ENCODE results near the gene TSPAN13.

Gene TSPAN13

GRCh38 chr7:16804674-16805439 is 51.3 kb downstream of the TSPAN13 start, which contains the start of gene AGR2:
TSS of gene AGR2 (minus strand) at chr7:16804999. CDS start at chr7:16801796, 3,203 bp downstream.
- in situ Hi-C loops (cut with HindIII; ENCODE audit: low sequenced_read_pairs), result no loop called here

DNA sequence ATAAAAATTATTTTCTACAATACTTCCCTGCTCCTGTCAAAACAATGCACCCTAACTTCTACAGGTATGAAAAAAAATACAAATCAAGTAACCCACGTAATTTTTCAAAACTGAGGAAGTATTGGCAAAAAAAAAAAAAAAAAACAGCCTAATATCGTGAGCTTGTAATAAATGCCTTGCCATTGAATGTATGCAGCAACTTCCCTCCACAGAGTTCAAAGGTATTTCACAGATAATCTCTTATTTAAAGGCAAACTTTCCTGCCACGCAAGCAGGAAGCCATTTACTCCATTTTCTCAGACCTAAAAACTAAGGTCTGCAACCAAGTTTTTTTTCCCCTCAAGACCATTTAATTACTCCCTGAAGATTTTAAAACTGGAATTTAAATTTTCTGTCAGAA is 51.9 kb downstream of the TSPAN13 start:
- in situ Hi-C loops (cut with HindIII; ENCODE audit: low sequenced_read_pairs), result no loop called here

GRCh38 chr7:16810112-16810511 is 56.6 kb downstream of the TSPAN13 start:
- in situ Hi-C loops (cut with HindIII; ENCODE audit: low sequenced_read_pairs), result no loop called here

- in situ Hi-C loops (cut with HindIII; ENCODE audit: low sequenced_read_pairs), result no loop called here
Observed at GRCh38 chr7:16810573-16810972, 57.0 kb downstream of the TSPAN13 start.

DNA sequence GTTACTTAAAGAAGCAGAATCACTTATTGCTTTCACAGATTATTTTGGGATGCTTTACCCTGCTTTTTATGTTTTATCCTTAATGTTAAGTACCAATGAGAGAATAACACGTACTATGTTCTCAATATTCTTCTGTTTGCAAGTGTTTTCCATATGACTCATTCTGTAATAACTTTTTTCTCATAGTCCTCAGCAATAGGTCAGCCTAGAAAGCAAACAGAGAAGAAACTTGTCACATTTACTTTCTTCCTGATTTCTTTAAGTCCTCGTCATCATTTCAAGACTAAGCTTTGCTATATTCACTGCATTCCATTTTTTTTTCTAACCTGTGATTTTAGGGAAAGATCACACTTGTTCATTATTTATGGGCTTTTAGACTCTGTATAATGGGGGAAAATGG is 58.0 kb downstream of the TSPAN13 start:
- in situ Hi-C loops (cut with HindIII; ENCODE audit: low sequenced_read_pairs), result no loop called here

- in situ Hi-C loops (cut with HindIII; ENCODE audit: low sequenced_read_pairs), result no loop called here
Observed at GRCh38 chr7:16812542-16813231, 59.1 kb downstream of the TSPAN13 start.

DNA sequence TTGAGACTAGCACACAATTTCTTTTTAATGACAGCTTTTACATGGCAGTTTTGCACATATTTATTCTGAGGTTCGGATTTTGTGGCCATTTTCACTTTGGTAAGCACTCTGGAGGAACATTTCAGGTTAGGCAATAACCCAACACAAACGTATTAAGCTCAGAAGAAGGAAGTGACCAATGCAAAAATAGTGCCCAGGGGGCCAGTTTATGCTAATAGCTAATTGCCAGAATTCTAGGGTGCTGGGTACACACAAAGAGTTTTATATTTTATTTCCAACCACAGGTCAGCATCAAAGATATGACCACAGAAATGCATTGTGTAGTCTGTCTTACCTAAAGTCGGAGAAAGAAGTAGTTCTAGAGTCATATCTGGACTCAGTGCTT is 59.7 kb downstream of the TSPAN13 start:
- in situ Hi-C loops (cut with HindIII; ENCODE audit: low sequenced_read_pairs), result no loop called here

GRCh38 chr7:16815001-16815400 is 61.4 kb downstream of the TSPAN13 start:
- in situ Hi-C loops (cut with HindIII; ENCODE audit: low sequenced_read_pairs), result no loop called here

GRCh38 chr7:16816824-16817223 is 63.3 kb downstream of the TSPAN13 start:
- in situ Hi-C loops (cut with HindIII; ENCODE audit: low sequenced_read_pairs), result no loop called here

DNA sequence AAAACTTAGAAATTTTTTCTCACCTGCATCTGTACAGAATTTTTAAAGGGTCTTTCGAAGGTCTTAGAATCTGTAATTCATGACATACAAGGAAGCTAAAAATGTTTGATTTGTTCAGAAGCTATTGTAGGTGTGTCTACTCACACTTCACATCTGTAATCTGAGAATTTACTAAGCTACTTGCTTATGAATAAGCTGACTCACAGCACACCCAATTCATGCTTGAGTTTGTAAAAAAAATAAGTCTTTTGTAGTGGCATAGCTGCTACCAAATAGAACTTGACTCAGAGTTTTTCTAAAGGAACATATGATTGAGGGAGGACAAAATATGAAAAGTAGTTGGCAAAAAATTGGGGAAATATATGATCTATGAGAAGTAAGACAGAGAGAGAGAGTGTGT is 64.0 kb downstream of the TSPAN13 start:
- in situ Hi-C loops (cut with HindIII; ENCODE audit: low sequenced_read_pairs), result no loop called here

GRCh38 chr7:16818732-16819131 is 65.2 kb downstream of the TSPAN13 start:
- in situ Hi-C loops (cut with HindIII; ENCODE audit: low sequenced_read_pairs), result no loop called here

GRCh38 chr7:16822029-16822428 is 68.5 kb downstream of the TSPAN13 start:
- in situ Hi-C loops (cut with HindIII; ENCODE audit: low sequenced_read_pairs), result no loop called here

- in situ Hi-C loops (cut with HindIII; ENCODE audit: low sequenced_read_pairs), result no loop called here
Observed at GRCh38 chr7:16826060-16826459, 72.5 kb downstream of the TSPAN13 start.

DNA sequence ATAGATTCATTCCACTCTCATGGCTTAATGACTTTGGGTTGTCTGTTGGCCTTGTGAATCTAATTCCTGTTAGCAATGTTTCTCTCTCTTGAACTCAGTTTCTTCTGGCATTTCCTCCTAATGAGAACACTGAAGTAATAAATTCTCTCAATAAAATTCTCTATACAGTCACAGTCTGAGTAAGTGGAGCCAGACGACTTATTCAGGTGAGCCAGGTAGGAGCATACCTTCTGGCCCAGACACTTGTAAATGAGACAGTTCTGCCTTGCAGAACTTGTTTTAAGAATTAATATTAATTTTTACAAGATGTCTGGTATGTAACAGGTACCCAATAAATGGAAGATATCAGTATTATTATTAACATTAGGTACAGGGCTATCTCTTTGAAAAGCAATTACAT is 79.8 kb downstream of the TSPAN13 start:
- in situ Hi-C loops (cut with HindIII; ENCODE audit: low sequenced_read_pairs), result no loop called here
